ENCODE measurements around the gene GPD2. TPM values are rescaled to one million over a fixed set of nuclear protein-coding genes. Genes with fewer than 3 reads are reported as not detected.
A peak's percentile ranks its signal among the peaks of the same experiment; 100 is the strongest.

The GPD2 gene
- total RNA-seq, 3 donors from 2014 or later = 28.8 to 104 (median 79.6) TPM

GRCh38 chr2:156586621-156587020, 150.4 kb downstream of the GPD2 start:
- Histone ChIP-seq H3K36me3 (no peaks in the 10 kb centered on the region), H3K4me3 (no peak overlapping the region), H3K9me3 (no peaks in the 10 kb centered on the region), H3K27ac (no peak overlapping the region), H3K27me3 (no peaks in the 10 kb centered on the region), H3K4me1 (no peaks in the 10 kb centered on the region)
- no peak for DNase-seq (ENCODE audit: low spot score in 2 of 2)
- intact Hi-C loops (cut with DNase I; ENCODE audit: low total_unique reads) = no loop called here
- TF ChIP-seq POLR2A (IDR thresholded peaks at IDR 0.05) (no peak), CTCF (IDR thresholded peaks at IDR 0.05) (no peak), POLR2AphosphoS5 (IDR thresholded peaks at IDR 0.05) (no peak)

- no peak for TF ChIP-seq POLR2A (IDR thresholded peaks at IDR 0.05)
- TF ChIP-seq POLR2AphosphoS5 (IDR thresholded peaks at IDR 0.05) = no peak
- TF ChIP-seq CTCF (IDR thresholded peaks at IDR 0.05) = peak in 2 of 3 donors; percentile 50 to 57
- H3K27ac ChIP-seq = no peak overlapping the region
- no peak for DNase-seq (ENCODE audit: low spot score in 2 of 2)
- no peaks in the 10 kb centered on the region for H3K4me1 ChIP-seq
- intact Hi-C loops (cut with DNase I; ENCODE audit: low total_unique reads) = no loop called here
- H3K4me3 ChIP-seq = no peak overlapping the region
- H3K9me3 ChIP-seq = no peaks in the 10 kb centered on the region
- H3K27me3 ChIP-seq = no peaks in the 10 kb centered on the region
- no peaks in the 10 kb centered on the region for H3K36me3 ChIP-seq
Observed at GRCh38 chr2:156589381-156590079, 153.4 kb downstream of the GPD2 start.

GRCh38 chr2:156590085-156590739, 154.0 kb downstream of the GPD2 start:
- DNase-seq (ENCODE audit: low spot score in 2 of 2) = no peak
- Histone ChIP-seq H3K27ac (no peak overlapping the region), H3K9me3 (no peaks in the 10 kb centered on the region), H3K4me1 (no peaks in the 10 kb centered on the region), H3K4me3 (no peak overlapping the region), H3K36me3 (no peaks in the 10 kb centered on the region), H3K27me3 (no peaks in the 10 kb centered on the region)
- TF ChIP-seq POLR2AphosphoS5 (IDR thresholded peaks at IDR 0.05) (no peak), CTCF (IDR thresholded peaks at IDR 0.05) (no peak), POLR2A (IDR thresholded peaks at IDR 0.05) (no peak)
- intact Hi-C loops (cut with DNase I; ENCODE audit: low total_unique reads) = no loop called here

GRCh38 chr2:156592809-156593593, 156.8 kb downstream of the GPD2 start:
- Histone ChIP-seq H3K27me3 (no peaks in the 10 kb centered on the region), H3K27ac (no peak overlapping the region), H3K9me3 (no peaks in the 10 kb centered on the region), H3K36me3 (no peaks in the 10 kb centered on the region), H3K4me3 (no peak overlapping the region), H3K4me1 (no peaks in the 10 kb centered on the region)
- DNase-seq (ENCODE audit: low spot score in 2 of 2) = no peak
- intact Hi-C loops (cut with DNase I; ENCODE audit: low total_unique reads) = no loop called here
- TF ChIP-seq POLR2AphosphoS5 (IDR thresholded peaks at IDR 0.05) (no peak), CTCF (IDR thresholded peaks at IDR 0.05) (no peak), POLR2A (IDR thresholded peaks at IDR 0.05) (no peak)

GRCh38 chr2:156593594-156593921, 157.4 kb downstream of the GPD2 start:
- Histone ChIP-seq H3K27me3 (no peaks in the 10 kb centered on the region), H3K27ac (no peak overlapping the region), H3K4me3 (no peak overlapping the region), H3K36me3 (no peaks in the 10 kb centered on the region), H3K4me1 (no peaks in the 10 kb centered on the region), H3K9me3 (no peaks in the 10 kb centered on the region)
- no peak for DNase-seq (ENCODE audit: low spot score in 2 of 2)
- intact Hi-C loops (cut with DNase I; ENCODE audit: low total_unique reads) = no loop called here
- TF ChIP-seq POLR2A (IDR thresholded peaks at IDR 0.05) (no peak), POLR2AphosphoS5 (IDR thresholded peaks at IDR 0.05) (no peak), CTCF (IDR thresholded peaks at IDR 0.05) (no peak)

Data from breast epithelium (tissue), 4 donors.